Thoracic aorta (tissue), 2 donors: ENCODE data around the gene MOCS3. TPM values are rescaled to one million over a fixed set of nuclear protein-coding genes. Genes with fewer than 3 reads are reported as not detected.
"Not testable (repeated sequence)": the region's sequence is repeated elsewhere in the genome, so short reads cannot be mapped to it uniquely, and the experiment has no call there.

Experiments used
- ATAC-seq: fragments of 150-250 bp; one replicate; pipeline ENCODE4 v1.8.0; 2017; ENCODE audit warnings: low read depth; ENCODE audit not compliant: insufficient number of reproducible peaks, low FRiP score
- DNase-seq: peaks from one replicate; pipeline ENCODE4 v3.0.0-alpha.2; 2020; ENCODE audit warnings: low spot score
- H3K27ac ChIP-seq, 2 donors: fragments of 200-600 bp; sonication (generic); 1 replicate in 1 of 2; 2 replicates in 1 of 2; pipeline ENCODE4 v1.5.1; 2016; ENCODE audit warnings: mild to moderate bottlenecking in 2 of 2, moderate library complexity in 2 of 2
- H3K27me3 ChIP-seq: fragments of 200-600 bp; sonication (generic); replicated peaks from 2 replicates; pipeline ENCODE4 v1.6.0; 2016; ENCODE audit warnings: mild to moderate bottlenecking; ENCODE audit not compliant: insufficient read depth
- H3K36me3 ChIP-seq: fragments of 200-600 bp; sonication (generic); one replicate; pipeline ENCODE4 v1.5.1; 2016
- H3K4me1 ChIP-seq, 2 donors: fragments of 200-600 bp; sonication (generic); 1 replicate in 1 of 2; 2 replicates in 1 of 2; pipeline versions ENCODE4 v1.5.1 to v1.6.0; 2016; ENCODE audit warnings: low read depth in 2 of 2, mild to moderate bottlenecking in 1 of 2; ENCODE audit not compliant: control insufficient read depth in 1 of 2
- H3K4me3 ChIP-seq: fragments of 200-600 bp; sonication (generic); 2 replicates; pipeline ENCODE4 v1.5.1; 2016; ENCODE audit warnings: mild to moderate bottlenecking
- H3K9me3 ChIP-seq: fragments of 200-600 bp; sonication (generic); 2 replicates; pipeline ENCODE4 v1.5.1; 2016
- total RNA-seq, 2 donors: library from RNA; depleted of rRNA; stranded (reverse); fragments of >200 nt; gene quantifications; one replicate each; pipeline versions ENCODE4 v1.1.0 to v1.2.3, GENCODE V29; 2016
- TF ChIP-seq, protein P1 (sequence below): fragments of 200-600 bp; sonication (generic); IDR thresholded peaks from one replicate; pipeline ENCODE4 v1.5.1; 2019; ENCODE audit warnings: antibody characterized with exemption

The MOCS3 gene
- total RNA-seq, 2 donors from 2014 or later, result 4.2 to 5.3 TPM

- Histone ChIP-seq H3K9me3 (no peaks in the 10 kb centered on the region), H3K27ac (no peak overlapping the region), H3K4me1 (no peaks in the 10 kb centered on the region), H3K36me3 (no peaks in the 10 kb centered on the region), H3K27me3 (no peaks in the 10 kb centered on the region), H3K4me3 (no peak overlapping the region)
- ATAC-seq, result no peak
- DNase-seq, result no peak
- TF ChIP-seq, protein P1, sequence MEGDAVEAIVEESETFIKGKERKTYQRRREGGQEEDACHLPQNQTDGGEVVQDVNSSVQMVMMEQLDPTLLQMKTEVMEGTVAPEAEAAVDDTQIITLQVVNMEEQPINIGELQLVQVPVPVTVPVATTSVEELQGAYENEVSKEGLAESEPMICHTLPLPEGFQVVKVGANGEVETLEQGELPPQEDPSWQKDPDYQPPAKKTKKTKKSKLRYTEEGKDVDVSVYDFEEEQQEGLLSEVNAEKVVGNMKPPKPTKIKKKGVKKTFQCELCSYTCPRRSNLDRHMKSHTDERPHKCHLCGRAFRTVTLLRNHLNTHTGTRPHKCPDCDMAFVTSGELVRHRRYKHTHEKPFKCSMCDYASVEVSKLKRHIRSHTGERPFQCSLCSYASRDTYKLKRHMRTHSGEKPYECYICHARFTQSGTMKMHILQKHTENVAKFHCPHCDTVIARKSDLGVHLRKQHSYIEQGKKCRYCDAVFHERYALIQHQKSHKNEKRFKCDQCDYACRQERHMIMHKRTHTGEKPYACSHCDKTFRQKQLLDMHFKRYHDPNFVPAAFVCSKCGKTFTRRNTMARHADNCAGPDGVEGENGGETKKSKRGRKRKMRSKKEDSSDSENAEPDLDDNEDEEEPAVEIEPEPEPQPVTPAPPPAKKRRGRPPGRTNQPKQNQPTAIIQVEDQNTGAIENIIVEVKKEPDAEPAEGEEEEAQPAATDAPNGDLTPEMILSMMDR, result no peak
Observed at GRCh38 chr20:50975701-50976330, 17.2 kb downstream of the MOCS3 start.

DNA sequence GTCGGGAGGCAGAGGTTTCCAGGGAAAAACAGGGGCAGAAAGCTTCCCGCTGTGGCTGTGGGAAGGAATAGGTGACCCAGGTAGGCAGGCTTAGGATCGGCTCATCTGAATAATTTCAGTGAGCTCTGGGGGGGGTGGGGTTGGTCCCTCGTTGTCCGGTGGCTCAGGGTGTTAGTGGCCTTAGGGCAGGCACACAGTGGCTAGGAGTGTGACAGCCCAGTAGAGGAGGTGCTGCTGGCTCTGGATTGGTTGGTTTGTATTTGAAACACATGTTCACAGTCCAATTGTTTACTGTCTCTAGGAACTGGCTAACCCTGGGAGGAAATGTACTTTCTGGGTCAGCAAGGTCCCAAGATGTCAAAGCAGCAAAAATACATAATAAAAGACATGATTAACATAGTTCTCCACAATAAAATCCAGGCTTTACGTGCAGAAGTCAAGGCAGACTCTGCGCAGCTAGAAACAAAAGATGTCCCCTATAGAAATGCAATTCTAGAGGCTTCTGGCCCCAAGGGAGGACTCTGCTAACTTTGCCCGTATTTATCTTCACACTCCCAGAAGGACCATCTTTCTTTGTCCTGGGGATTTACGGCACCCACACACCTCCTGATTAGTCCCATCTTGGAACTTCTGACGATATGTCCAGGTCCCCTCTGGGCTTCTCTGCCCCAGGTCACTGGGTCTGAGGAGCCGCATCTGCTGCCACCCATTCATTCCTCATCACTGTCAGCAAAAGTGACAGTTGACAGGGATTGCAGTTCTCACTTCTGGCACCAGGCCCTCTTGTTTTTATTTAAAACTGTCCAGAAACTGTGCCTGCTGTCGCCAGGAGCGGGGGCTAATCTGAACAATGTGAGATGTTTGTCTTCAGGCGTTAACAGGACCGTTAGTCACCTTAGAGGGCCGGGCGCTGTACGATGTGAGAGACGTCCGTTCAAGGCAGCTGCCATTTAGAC, 18.7 kb downstream of the MOCS3 start:
- H3K9me3 ChIP-seq, result no peaks in the 10 kb centered on the region
- H3K4me3 ChIP-seq, result no peak overlapping the region
- no peak overlapping the region for H3K27ac ChIP-seq
- ATAC-seq (no peak), DNase-seq (no peak)
- no peaks in the 10 kb centered on the region for H3K36me3 ChIP-seq
- TF ChIP-seq, protein P1, result no peak
- no peaks in the 10 kb centered on the region for H3K4me1 ChIP-seq
- H3K27me3 ChIP-seq, result no peaks in the 10 kb centered on the region

GRCh38 chr20:50978533-50978932, 19.9 kb downstream of the MOCS3 start:
- not testable (repeated sequence) for DNase-seq, H3K4me3 ChIP-seq, H3K4me1 ChIP-seq, ATAC-seq, H3K27ac ChIP-seq, H3K36me3 ChIP-seq, H3K9me3 ChIP-seq, H3K27me3 ChIP-seq

GRCh38 chr20:50980071-50980681, 21.6 kb downstream of the MOCS3 start:
- ATAC-seq (peak; percentile 32), DNase-seq (no peak)
- H3K27ac ChIP-seq, result no peak overlapping the region
- TF ChIP-seq, protein P1, result no peak
- H3K36me3 ChIP-seq, result no peaks in the 10 kb centered on the region
- H3K4me3 ChIP-seq, result no peak overlapping the region
- no peaks in the 10 kb centered on the region for H3K27me3 ChIP-seq
- H3K9me3 ChIP-seq, result no peaks in the 10 kb centered on the region
- H3K4me1 ChIP-seq, result no peaks in the 10 kb centered on the region

- DNase-seq, result no peak
- H3K27ac ChIP-seq, result no peak overlapping the region
- no peaks in the 10 kb centered on the region for H3K4me1 ChIP-seq
- H3K4me3 ChIP-seq, result no peak overlapping the region
- H3K9me3 ChIP-seq, result no peaks in the 10 kb centered on the region
- TF ChIP-seq, protein P1, result peak; percentile 64
- H3K36me3 ChIP-seq, result no peaks in the 10 kb centered on the region
- no peak for ATAC-seq
- no peaks in the 10 kb centered on the region for H3K27me3 ChIP-seq
Observed at GRCh38 chr20:50980851-50981713, 22.5 kb downstream of the MOCS3 start.
